ENCODE measurements around the gene HSD17B1.
A peak's percentile ranks its signal among the peaks of the same experiment; 100 is the strongest.

The HSD17B1 gene

DNA sequence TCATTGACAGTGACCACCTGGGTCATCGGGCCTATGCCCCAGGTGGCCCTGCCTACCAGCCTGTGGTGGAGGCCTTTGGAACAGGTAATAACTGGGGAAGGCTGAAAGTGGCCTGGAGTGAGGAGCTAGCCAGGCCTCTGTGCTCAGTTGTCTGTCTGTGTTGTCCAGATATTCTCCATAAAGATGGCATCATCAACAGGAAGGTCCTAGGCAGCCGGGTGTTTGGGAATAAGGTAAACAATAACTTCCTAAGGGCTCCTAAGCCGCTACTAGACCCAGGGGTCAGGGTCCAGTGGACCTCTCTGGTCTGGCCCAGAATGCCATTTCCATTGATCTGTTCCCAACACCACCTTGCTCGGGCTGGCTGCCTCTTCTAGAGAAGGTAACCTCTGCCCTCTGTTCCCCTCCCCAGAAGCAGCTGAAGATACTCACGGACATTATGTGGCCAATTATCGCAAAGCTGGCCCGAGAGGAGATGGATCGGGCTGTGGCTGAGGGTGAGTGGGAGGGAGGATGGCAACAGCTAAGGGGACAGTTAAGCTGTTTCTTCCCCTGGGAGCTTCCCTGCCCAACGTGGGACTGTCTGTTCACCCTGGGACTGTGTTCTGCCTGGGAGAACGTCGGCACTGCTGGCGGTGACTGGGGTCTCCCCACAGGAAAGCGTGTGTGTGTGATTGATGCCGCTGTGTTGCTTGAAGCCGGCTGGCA, 12.2 kb downstream of the HSD17B1 start:
- TF ChIP-seq POLR2AphosphoS5 (IDR thresholded peaks at IDR 0.05; ENCODE audit: low read depth, low read length): no peak
- TF ChIP-seq FOXP2 (optimal IDR thresholded peaks at IDR 0.05; ENCODE audit: borderline replicate concordance, extremely low read depth, extremely low read length, insufficient read depth): no peak
- TF ChIP-seq SIN3A (IDR thresholded peaks at IDR 0.05; ENCODE audit: borderline replicate concordance, insufficient read depth, low read length): no peak
- no peak for TF ChIP-seq TAF1 (IDR thresholded peaks at IDR 0.05; ENCODE audit: borderline replicate concordance, insufficient read depth, low read length)
- TF ChIP-seq, protein P1, sequence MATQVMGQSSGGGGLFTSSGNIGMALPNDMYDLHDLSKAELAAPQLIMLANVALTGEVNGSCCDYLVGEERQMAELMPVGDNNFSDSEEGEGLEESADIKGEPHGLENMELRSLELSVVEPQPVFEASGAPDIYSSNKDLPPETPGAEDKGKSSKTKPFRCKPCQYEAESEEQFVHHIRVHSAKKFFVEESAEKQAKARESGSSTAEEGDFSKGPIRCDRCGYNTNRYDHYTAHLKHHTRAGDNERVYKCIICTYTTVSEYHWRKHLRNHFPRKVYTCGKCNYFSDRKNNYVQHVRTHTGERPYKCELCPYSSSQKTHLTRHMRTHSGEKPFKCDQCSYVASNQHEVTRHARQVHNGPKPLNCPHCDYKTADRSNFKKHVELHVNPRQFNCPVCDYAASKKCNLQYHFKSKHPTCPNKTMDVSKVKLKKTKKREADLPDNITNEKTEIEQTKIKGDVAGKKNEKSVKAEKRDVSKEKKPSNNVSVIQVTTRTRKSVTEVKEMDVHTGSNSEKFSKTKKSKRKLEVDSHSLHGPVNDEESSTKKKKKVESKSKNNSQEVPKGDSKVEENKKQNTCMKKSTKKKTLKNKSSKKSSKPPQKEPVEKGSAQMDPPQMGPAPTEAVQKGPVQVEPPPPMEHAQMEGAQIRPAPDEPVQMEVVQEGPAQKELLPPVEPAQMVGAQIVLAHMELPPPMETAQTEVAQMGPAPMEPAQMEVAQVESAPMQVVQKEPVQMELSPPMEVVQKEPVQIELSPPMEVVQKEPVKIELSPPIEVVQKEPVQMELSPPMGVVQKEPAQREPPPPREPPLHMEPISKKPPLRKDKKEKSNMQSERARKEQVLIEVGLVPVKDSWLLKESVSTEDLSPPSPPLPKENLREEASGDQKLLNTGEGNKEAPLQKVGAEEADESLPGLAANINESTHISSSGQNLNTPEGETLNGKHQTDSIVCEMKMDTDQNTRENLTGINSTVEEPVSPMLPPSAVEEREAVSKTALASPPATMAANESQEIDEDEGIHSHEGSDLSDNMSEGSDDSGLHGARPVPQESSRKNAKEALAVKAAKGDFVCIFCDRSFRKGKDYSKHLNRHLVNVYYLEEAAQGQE (IDR thresholded peaks at IDR 0.05; ENCODE audit: insufficient read depth in 1 of 2, low read depth in 2 of 2, low read length in 2 of 2): no peak

DNA sequence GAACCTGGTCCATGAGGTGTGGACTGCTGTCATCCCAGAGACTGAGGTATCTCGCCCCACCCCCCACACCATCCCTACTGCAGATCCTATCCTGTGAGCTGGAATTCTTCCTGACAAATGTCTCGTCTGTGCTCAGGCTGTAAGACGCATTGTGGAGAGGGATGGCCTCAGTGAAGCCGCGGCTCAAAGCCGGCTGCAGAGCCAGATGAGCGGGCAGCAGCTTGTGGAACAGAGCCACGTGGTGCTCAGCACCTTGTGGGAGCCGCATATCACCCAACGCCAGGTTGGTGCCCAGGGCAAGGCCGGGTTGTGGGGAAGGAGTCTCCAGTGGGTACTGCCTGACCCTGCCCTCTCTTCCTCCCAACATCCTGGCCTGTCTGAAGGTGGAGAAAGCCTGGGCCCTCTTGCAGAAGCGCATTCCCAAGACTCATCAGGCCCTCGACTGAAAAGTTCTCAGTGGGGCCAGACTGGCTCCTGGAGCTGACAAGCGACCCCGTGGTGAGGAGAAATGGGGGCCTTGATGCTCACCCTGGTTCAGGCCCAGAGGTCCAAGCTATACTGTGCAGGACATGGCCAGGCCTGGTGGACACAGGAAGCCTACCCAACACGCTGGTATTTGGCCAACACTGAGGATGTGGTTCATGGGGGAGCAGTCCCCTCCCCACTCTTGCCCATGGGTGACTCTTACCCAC, 12.9 kb downstream of the HSD17B1 start:
- TF ChIP-seq POLR2AphosphoS5 (IDR thresholded peaks at IDR 0.05; ENCODE audit: low read depth, low read length) (no peak), SIN3A (IDR thresholded peaks at IDR 0.05; ENCODE audit: borderline replicate concordance, insufficient read depth, low read length) (no peak), TAF1 (IDR thresholded peaks at IDR 0.05; ENCODE audit: borderline replicate concordance, insufficient read depth, low read length) (no peak), FOXP2 (optimal IDR thresholded peaks at IDR 0.05; ENCODE audit: borderline replicate concordance, extremely low read depth, extremely low read length, insufficient read depth) (no peak)
- TF ChIP-seq, protein P1 (IDR thresholded peaks at IDR 0.05; ENCODE audit: insufficient read depth in 1 of 2, low read depth in 2 of 2, low read length in 2 of 2): no peak

DNA sequence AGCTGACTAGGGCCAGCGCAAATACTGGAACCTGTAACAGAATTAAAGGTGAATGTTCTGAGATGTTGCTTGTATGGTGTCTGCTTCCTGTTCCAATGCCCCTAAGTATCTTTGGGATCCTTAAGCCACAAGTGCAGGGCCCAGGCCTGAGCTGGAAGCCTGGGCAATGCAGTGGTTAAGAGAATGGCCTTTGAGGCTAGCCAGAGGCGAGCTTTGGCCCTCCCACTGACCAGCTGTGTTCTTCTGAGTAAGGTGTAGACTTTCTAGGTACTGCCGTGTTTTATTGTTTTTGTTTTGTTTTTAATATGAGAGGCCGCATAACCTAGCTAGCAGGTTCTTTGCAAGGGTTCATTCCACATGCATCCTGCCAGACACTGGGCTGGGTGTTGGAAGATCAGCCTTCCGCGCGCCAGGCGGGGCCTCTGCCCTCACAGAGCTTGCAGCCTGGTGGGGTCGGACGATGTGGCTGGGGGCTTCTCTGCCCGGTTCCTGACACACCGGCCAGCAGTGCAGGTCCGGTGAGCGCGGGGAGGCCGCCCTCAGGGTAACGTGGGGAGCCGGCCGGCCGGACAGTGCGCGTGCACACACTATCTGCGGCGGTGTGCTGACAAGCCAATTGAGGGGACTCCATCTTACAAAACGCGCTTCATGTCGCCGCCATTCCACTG, 13.6 kb downstream of the HSD17B1 start:
- TF ChIP-seq TAF1 (IDR thresholded peaks at IDR 0.05; ENCODE audit: borderline replicate concordance, insufficient read depth, low read length): no peak
- TF ChIP-seq, protein P1 (IDR thresholded peaks at IDR 0.05; ENCODE audit: insufficient read depth in 1 of 2, low read depth in 2 of 2, low read length in 2 of 2): 0 out of 4 replicates have a peak, but pooled peaks of 1 of the 2 experiments have one; percentile 4
- TF ChIP-seq SIN3A (IDR thresholded peaks at IDR 0.05; ENCODE audit: borderline replicate concordance, insufficient read depth, low read length): no peak
- TF ChIP-seq POLR2AphosphoS5 (IDR thresholded peaks at IDR 0.05; ENCODE audit: low read depth, low read length): no peak
- no peak for TF ChIP-seq FOXP2 (optimal IDR thresholded peaks at IDR 0.05; ENCODE audit: borderline replicate concordance, extremely low read depth, extremely low read length, insufficient read depth)

DNA sequence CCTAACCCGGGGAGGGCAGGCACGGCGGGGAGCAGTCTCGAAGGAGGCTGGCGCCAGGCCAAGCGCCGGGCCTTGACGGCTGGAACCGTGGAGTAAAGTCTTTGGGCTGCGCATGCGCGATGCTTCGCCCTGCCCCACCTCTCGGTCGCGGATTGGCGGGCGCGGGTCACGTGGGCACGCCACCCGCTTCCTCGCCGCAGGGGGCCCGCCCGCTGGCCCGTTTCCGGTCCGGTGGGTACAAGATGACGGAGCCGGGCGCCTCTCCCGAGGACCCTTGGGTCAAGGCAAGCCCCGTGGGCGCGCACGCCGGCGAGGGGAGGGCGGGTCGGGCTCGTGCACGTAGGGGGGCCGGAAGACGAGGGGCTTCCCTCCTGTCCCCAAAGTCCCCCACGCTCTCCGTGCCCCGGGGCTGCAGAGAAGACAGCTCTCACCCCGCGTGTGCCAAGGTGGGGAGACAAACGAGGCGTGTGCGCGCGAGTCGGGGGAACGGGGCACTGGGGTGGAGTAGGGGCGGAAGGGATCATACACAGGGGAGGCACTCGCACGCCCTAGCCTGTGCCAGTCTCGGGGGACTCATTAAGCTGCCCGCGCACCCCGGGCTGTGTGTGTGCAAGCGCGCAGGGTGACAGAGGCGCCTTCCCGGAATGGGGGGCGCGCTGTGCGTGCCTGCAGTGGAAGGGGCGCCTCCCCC, 14.3 kb downstream of the HSD17B1 start, which contains the start of gene MLX:
Gene MLX (plus strand): TSS at position 218 of the 691 bp plus-strand sequence. CDS start 25 bp downstream, at position 243.
- TF ChIP-seq, protein P1 (IDR thresholded peaks at IDR 0.05; ENCODE audit: insufficient read depth in 1 of 2, low read depth in 2 of 2, low read length in 2 of 2): 0 out of 4 replicates have a peak, but pooled peaks of 1 of the 2 experiments have one; percentile 22
- peak; percentile 79 for TF ChIP-seq FOXP2 (optimal IDR thresholded peaks at IDR 0.05; ENCODE audit: borderline replicate concordance, extremely low read depth, extremely low read length, insufficient read depth)
- peak; percentile 74; the same call in 1 of the 2 replicates for TF ChIP-seq SIN3A (IDR thresholded peaks at IDR 0.05; ENCODE audit: borderline replicate concordance, insufficient read depth, low read length)
- TF ChIP-seq TAF1 (IDR thresholded peaks at IDR 0.05; ENCODE audit: borderline replicate concordance, insufficient read depth, low read length): peak; percentile 84; the same call in 1 of the 2 replicates
- TF ChIP-seq POLR2AphosphoS5 (IDR thresholded peaks at IDR 0.05; ENCODE audit: low read depth, low read length): peak; percentile 84

Data from PFSK-1 (cell line).